HepG2 (cell line): Measurements from ENCODE around the gene SETD1A. TPM values are rescaled to one million over a fixed set of nuclear protein-coding genes. Genes with fewer than 3 reads are reported as not detected.

ENCODE experiments used
- ATAC-seq: fragments of 200-7000 bp; cut with Tn5 transposase; 3 replicates; pipeline ENCODE4 v1.9.1; 2020; ENCODE audit warnings: mild to moderate bottlenecking, moderate library complexity
- BruUV-seq: library from RNA; stranded (reverse); fragments of 400-500 nt; replicated peaks from 2 replicates; lab custom pipeline; 2021; lab: Mats Ljungman, UMichigan
- CTCF ChIA-PET: fragments of 300-600 bp; formaldehyde crosslinking; extraction: SDS; loops from one replicate; lab custom pipeline; 2021; ENCODE audit warnings: low total read pairs, inconsistent platforms, low intra/inter-chr PET ratio; lab: Yijun Ruan, JAX
- POLR2A ChIA-PET: fragments of 350-600 bp; sonication (Branson Sonifier 250); formaldehyde crosslinking; loops from one replicate; lab custom pipeline; 2020; ENCODE audit warnings: antibody characterized with exemption, inconsistent platforms; lab: Yijun Ruan, JAX
- DNase-seq: peaks from one replicate; pipeline ENCODE4 v3.0.0-alpha.2; 2015; ENCODE audit warnings: low spot score
- FAIRE-seq: peaks from 3 replicates; lab custom pipeline; 2011; peaks lifted over from hg19 to GRCh38; lab: Jason Lieb, UNC
- H2AFZ ChIP-seq: one replicate; pipeline ENCODE4 v1.6.1; 2011; ENCODE audit warnings: low read length, inconsistent platforms
- H3K27ac ChIP-seq: fragments of 300-600 bp; 3 replicates; pipeline ENCODE4 v1.8.0; 2011; ENCODE audit warnings: mixed run types, mild to moderate bottlenecking, mixed read lengths, low read length, inconsistent platforms; ENCODE audit not compliant: insufficient read depth; ENCODE audit errors: extremely low read length
- H3K27me3 ChIP-seq, 2 experiments: fragments of 200-600 bp in 1 of 2; 2 replicates in 1 of 2; 3 replicates in 1 of 2; pipeline versions ENCODE4 v1.6.0 to v1.8.0; 2011; ENCODE audit warnings: low read length in 2 of 2, mild to moderate bottlenecking in 2 of 2, moderate library complexity in 2 of 2, inconsistent platforms in 1 of 2; ENCODE audit not compliant: insufficient read depth in 2 of 2, control insufficient read depth in 1 of 2
- H3K36me3 ChIP-seq, 2 experiments: fragments of 200-600 bp in 1 of 2; replicated peaks in 1 of 2; 2 replicates in 1 of 2; 3 replicates in 1 of 2; pipeline versions ENCODE4 v1.5.1 to v1.8.0; 2011; ENCODE audit warnings: low read length in 2 of 2, inconsistent platforms in 1 of 2; ENCODE audit not compliant: insufficient read depth in 2 of 2, control insufficient read depth in 1 of 2
- H3K4me1 ChIP-seq: 2 replicates; pipeline ENCODE4 v1.5.1; 2012; ENCODE audit warnings: low read length, inconsistent platforms; ENCODE audit not compliant: insufficient read depth
- H3K4me2 ChIP-seq: 2 replicates; pipeline ENCODE4 v1.6.0; 2011; ENCODE audit warnings: low read depth, low read length, inconsistent platforms
- H3K4me3 ChIP-seq, 3 experiments: fragments of 200-600 bp in 1 of 3; sonication (generic), shearing (Covaris generic) in 1 of 3; replicated peaks in 1 of 3; 2 replicates each; pipeline ENCODE4 v1.5.1; 2011 to 2016; ENCODE audit warnings: low read length in 3 of 3, inconsistent platforms in 2 of 3, low read depth in 2 of 3, mild to moderate bottlenecking in 2 of 3, control low read depth in 1 of 3, mixed read lengths in 1 of 3; ENCODE audit not compliant: insufficient read depth in 1 of 3
- H3K79me2 ChIP-seq: one replicate; pipeline ENCODE4 v1.6.1; 2011; ENCODE audit warnings: low read length, inconsistent platforms; ENCODE audit not compliant: insufficient read depth
- H3K9ac ChIP-seq: 2 replicates; pipeline ENCODE4 v1.6.0; 2011; ENCODE audit warnings: mild to moderate bottlenecking, low read depth, low read length, inconsistent platforms; ENCODE audit not compliant: insufficient read depth
- H3K9me3 ChIP-seq: 2 replicates; pipeline ENCODE4 v1.5.1; 2012; ENCODE audit warnings: mild to moderate bottlenecking, low read length
- H4K20me1 ChIP-seq: 2 replicates; pipeline ENCODE4 v1.6.0; 2011; ENCODE audit warnings: inconsistent platforms, mild to moderate bottlenecking, low read length, moderate library complexity; ENCODE audit not compliant: insufficient read depth
- BHLHE40 ChIP-seq: IDR thresholded peaks from 2 replicates; pipeline ENCODE4 v1.6.1; 2011; ENCODE audit warnings: low read length, improper control_type of control experiment
- IRF9 ChIP-seq: sonication (generic); formaldehyde crosslinking; IDR thresholded peaks from 2 replicates; pipeline ENCODE4 v1.8.0; 2022; ENCODE audit warnings: missing genetic modification reagents, mild to moderate bottlenecking, borderline replicate concordance
- JUN ChIP-seq: sonication (generic); formaldehyde crosslinking; IDR thresholded peaks from 2 replicates; pipeline ENCODE4 v1.4.0; 2020; ENCODE audit warnings: mild to moderate bottlenecking, missing genetic modification reagents
- KMT2B ChIP-seq: IDR thresholded peaks from 2 replicates; pipeline ENCODE4 v1.6.1; 2016; ENCODE audit warnings: missing genetic modification reagents, missing compliant biosample characterization
- NFIB ChIP-seq: sonication (generic); formaldehyde crosslinking; IDR thresholded peaks from 2 replicates; pipeline ENCODE4 v1.9.0; 2021; ENCODE audit warnings: missing genetic modification reagents, mild to moderate bottlenecking, borderline replicate concordance
- POLR2A ChIP-seq, 2 experiments: IDR thresholded peaks; 2 replicates each; pipeline ENCODE4 v1.6.1; 2011; ENCODE audit warnings: low read depth in 2 of 2, low read length in 2 of 2, mild to moderate bottlenecking in 1 of 2, moderate library complexity in 1 of 2; ENCODE audit not compliant: insufficient read depth in 1 of 2
- POLR2G ChIP-seq: fragments of 200-400 bp; formaldehyde crosslinking; IDR thresholded peaks from 2 replicates; pipeline ENCODE4 v1.6.1; 2018; ENCODE audit warnings: mild to moderate bottlenecking, low read depth, low read length, moderate library complexity
- SMAD3 ChIP-seq: sonication (generic); formaldehyde crosslinking; IDR thresholded peaks from 2 replicates; pipeline ENCODE4 v1.4.0; 2020; ENCODE audit warnings: missing genetic modification reagents
- THYN1 ChIP-seq: sonication (generic); formaldehyde crosslinking; IDR thresholded peaks from 2 replicates; pipeline ENCODE4 v1.8.1; 2023; ENCODE audit warnings: low read depth, mild to moderate bottlenecking, moderate library complexity, missing genetic modification reagents, borderline replicate concordance
- ZBTB34 ChIP-seq: sonication (generic); formaldehyde crosslinking; IDR thresholded peaks from 2 replicates; pipeline ENCODE4 v1.8.0; 2022; ENCODE audit warnings: mild to moderate bottlenecking, missing genetic modification reagents
- ZNF207 ChIP-seq: fragments of 450-650 bp; IDR thresholded peaks from 2 replicates; pipeline ENCODE4 v1.6.1; 2016; ENCODE audit warnings: antibody characterized with exemption, borderline replicate concordance
- ZNF33B ChIP-seq: sonication (generic); formaldehyde crosslinking; IDR thresholded peaks from 2 replicates; pipeline ENCODE4 v1.5.1; 2020; ENCODE audit warnings: mild to moderate bottlenecking, missing genetic modification reagents
- ZNF687 ChIP-seq: sonication (generic); formaldehyde crosslinking; IDR thresholded peaks from 2 replicates; pipeline ENCODE4 v1.5.1; 2020; ENCODE audit warnings: mild to moderate bottlenecking, missing genetic modification reagents, moderate library complexity
- ZNF691 ChIP-seq: sonication (generic); formaldehyde crosslinking; IDR thresholded peaks from 2 replicates; pipeline ENCODE4 v1.4.0; 2020; ENCODE audit warnings: missing genetic modification reagents, low read depth, mild to moderate bottlenecking, borderline replicate concordance
- ZNF891 ChIP-seq: sonication (generic); formaldehyde crosslinking; IDR thresholded peaks from 2 replicates; pipeline ENCODE4 v1.5.0; 2020; ENCODE audit warnings: mild to moderate bottlenecking, missing genetic modification reagents
- ZSCAN29 ChIP-seq: sonication (generic); formaldehyde crosslinking; conservative IDR thresholded peaks from 2 replicates; pipeline ENCODE4 v1.4.0; 2020; ENCODE audit warnings: mild to moderate bottlenecking, missing genetic modification reagents
- WGBS: methylation state at CpG from one replicate; pipeline ENCODE4 v1.1.6; 2017; ENCODE audit warnings: low lambda C conversion rate; 5-methylcytosine and 5-hydroxymethylcytosine counted together
- in situ Hi-C: cut with HindIII; loops from 2 replicates; pipeline ENCODE4 v1.10.0; 2017; ENCODE audit warnings: low pct_unique_long_range_greater_than_20kb; ENCODE audit not compliant: extremely low pct_ligation_motif_present
- intact Hi-C: fragments of 100-400 bp; cut with micrococcal nuclease; formaldehyde crosslinking; loops from one replicate; pipeline ENCODE4 v1.10.0; 2022; ENCODE audit not compliant: unreplicated experiment
- polyA plus RNA-seq, 8 experiments: library from polyadenylated mRNA; depleted of rRNA in 3 of 8; stranded (reverse) in 7 of 8; unstranded in 1 of 8; fragments of >200 nt; fragmentation: Illumina TruSeq in 4 of 8; extraction: Trizol in 4 of 8; gene quantifications; 2 replicates each; pipeline versions ENCODE4 v1.2.1 to v1.2.3, GENCODE V29; 2011 to 2016; ENCODE audit warnings: low read depth in 4 of 8, missing spikeins in 1 of 8, mixed read lengths in 1 of 8; ENCODE audit not compliant: insufficient read depth in 1 of 8
- total RNA-seq, 5 experiments: library from RNA; depleted of rRNA; stranded (reverse); fragments of >200 nt; fragmentation: Illumina TruSeq; extraction: Trizol; gene quantifications; 2 replicates each; pipeline ENCODE4 v1.2.3, GENCODE V29; 2016; ENCODE audit warnings: low read depth in 1 of 5
- TF ChIP-seq, protein P1 (sequence below): IDR thresholded peaks from 2 replicates; pipeline ENCODE4 v1.6.1; 2012; ENCODE audit warnings: inconsistent platforms

SETD1A gene
- total and polyA plus RNA-seq, 2 of the 13 experiments (the other 11 are each of a cell fraction or from before 2014, with no cell fraction given): 3.8 to 5.6 TPM

DNA sequence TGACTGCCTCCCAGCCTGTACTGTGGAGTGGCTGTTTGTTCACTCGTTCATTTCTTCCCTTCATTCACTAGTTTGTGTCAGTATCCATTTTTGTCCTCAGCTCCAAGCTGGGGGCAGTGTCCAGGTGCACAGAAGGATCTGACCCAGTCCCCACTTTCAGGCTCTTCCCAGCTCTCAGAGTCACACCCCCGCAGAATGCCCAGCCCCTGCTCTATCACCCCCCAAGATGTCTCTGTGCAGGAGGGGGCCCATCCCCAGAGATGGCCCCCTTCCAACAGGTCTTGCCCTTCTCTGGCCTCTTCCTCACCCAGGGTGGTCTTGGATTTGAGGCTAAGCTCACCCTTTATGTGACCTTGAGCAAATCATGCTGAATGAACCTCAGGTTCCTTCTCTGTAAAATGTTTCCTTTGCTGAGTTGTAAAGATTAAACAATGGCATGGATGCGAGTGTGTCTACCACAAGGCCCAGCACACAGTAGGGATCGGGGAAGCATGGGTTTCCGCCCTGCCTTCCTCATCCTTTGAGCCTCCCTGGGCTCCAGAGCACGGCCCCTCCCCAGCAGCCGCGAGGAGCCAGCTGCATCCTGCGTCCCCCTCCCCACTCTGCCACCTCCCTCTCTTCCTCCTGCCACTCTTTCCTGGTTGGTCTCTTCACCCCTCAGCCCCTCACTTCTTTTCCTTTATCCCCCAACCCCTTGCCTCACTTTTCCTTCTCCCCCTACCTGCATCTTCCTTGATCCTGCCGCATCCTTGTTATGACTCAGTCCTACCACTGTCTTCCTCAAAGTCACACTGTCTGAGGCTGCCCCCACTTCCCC is 31.4 kb upstream of the SETD1A start:
- intact Hi-C loops (loop anchor here (10.0 kb wide), 1 partner anchor 231 kb away; the partner anchor contains the start of gene SRCAP), in situ Hi-C loops (no loop called here)
- FAIRE-seq (no peak), DNase-seq (no peak), ATAC-seq (no peak)
- Histone ChIP-seq H2AFZ (no peak overlapping the region), H3K4me1 (peaks cover 18% of the 10 kb centered on the region), H3K27me3 (no peaks in the 10 kb centered on the region; a peak in 1 of 5 replicates), H3K79me2 (no peaks in the 10 kb centered on the region), H3K36me3 (peaks cover 11 to 17% of the 10 kb centered on the region in 2 experiments; a peak in 4 of 5 replicates), H3K27ac (no peak overlapping the region), H3K4me3 (no peak overlapping the region), H3K9me3 (no peaks in the 10 kb centered on the region), H3K4me2 (no peak overlapping the region), H3K9ac (no peak overlapping the region), H4K20me1 (no peaks in the 10 kb centered on the region; the same call in 1 of the 2 replicates)
- WGBS: 88% methylated on average over 10 of the region's 10 CpGs
- CTCF ChIA-PET: no interaction called here
- POLR2A ChIA-PET: interaction anchor here (1.0 to 2.4 kb wide), 2 partner anchors 16 to 24 kb away, joined by 3 to 8 read pairs; partner anchors contain the start of gene ORAI3
- no TSS peak for BruUV-seq
- TF ChIP-seq THYN1 (no peak), IRF9 (CRISPR knock-in tag) (no peak), ZNF891 (CRISPR knock-in tag) (no peak), POLR2G (no peak), ZBTB34 (CRISPR knock-in tag) (no peak), ZNF691 (CRISPR knock-in tag) (no peak), SMAD3 (CRISPR knock-in tag) (no peak), ZNF687 (CRISPR knock-in tag) (no peak), NFIB (CRISPR knock-in tag) (no peak), ZSCAN29 (no peak), BHLHE40 (no peak), POLR2A (IDR thresholded peaks at IDR 0.05; ENCODE audit: insufficient read depth in 1 of 2, low read depth in 2 of 2, low read length in 2 of 2) (no peak), KMT2B (CRISPR knock-in tag) (no peak), ZNF207 (no peak), JUN (CRISPR knock-in tag) (no peak), ZNF33B (CRISPR knock-in tag) (no peak)
- TF ChIP-seq, protein P1, sequence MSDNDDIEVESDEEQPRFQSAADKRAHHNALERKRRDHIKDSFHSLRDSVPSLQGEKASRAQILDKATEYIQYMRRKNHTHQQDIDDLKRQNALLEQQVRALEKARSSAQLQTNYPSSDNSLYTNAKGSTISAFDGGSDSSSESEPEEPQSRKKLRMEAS: no peak
